IMR-90 (cell line): ENCODE measurements around the gene CAPS2. TPM values are rescaled to one million over a fixed set of nuclear protein-coding genes. Genes with fewer than 3 reads are reported as not detected.

Experiments used
- ATAC-seq: fragments of 200-7000 bp; cut with Tn5 transposase; 2 replicates; pipeline ENCODE4 v1.9.1; 2020; ENCODE audit warnings: low read depth, mild to moderate bottlenecking, moderate library complexity
- BruUV-seq: library from RNA; stranded (reverse); fragments of 400-500 nt; replicated peaks from 2 replicates; lab custom pipeline; 2021; lab: Mats Ljungman, UMichigan
- CTCF ChIA-PET: fragments of 300-600 bp; formaldehyde crosslinking; extraction: SDS; loops from one replicate; lab custom pipeline; 2021; ENCODE audit warnings: antibody characterized with exemption; lab: Yijun Ruan, JAX
- POLR2A ChIA-PET: fragments of 300-600 bp; sonication (Branson Sonifier 250); formaldehyde crosslinking; loops from one replicate; lab custom pipeline; 2022; ENCODE audit warnings: antibody characterized with exemption; ENCODE audit not compliant: unreplicated experiment; lab: Charles Lee
- DNase-seq: peaks from one replicate; pipeline ENCODE4 v3.0.0; 2013
- H2AFZ ChIP-seq: replicated peaks from 2 replicates; pipeline ENCODE3; 2013; ENCODE audit warnings: low read length, mild to moderate bottlenecking; ENCODE audit not compliant: poor library complexity
- H2AK5ac ChIP-seq: 2 replicates; pipeline ENCODE4 v1.6.1; 2013; ENCODE audit warnings: low read depth, low read length, inconsistent platforms
- H2AK9ac ChIP-seq: replicated peaks from 2 replicates; pipeline ENCODE3; 2013; ENCODE audit warnings: mild to moderate bottlenecking, low read depth, low read length, moderate library complexity; ENCODE audit not compliant: poor library complexity
- H2BK120ac ChIP-seq: 2 replicates; pipeline ENCODE4 v1.6.1; 2013; ENCODE audit warnings: low read depth, low read length, inconsistent platforms
- H2BK15ac ChIP-seq: 3 replicates; pipeline ENCODE4 v1.6.1; 2013; ENCODE audit warnings: low read depth, low read length, inconsistent platforms
- H2BK20ac ChIP-seq: 2 replicates; pipeline ENCODE4 v1.6.1; 2013; ENCODE audit warnings: low read depth, mild to moderate bottlenecking, inconsistent platforms, low read length, moderate library complexity
- H2BK5ac ChIP-seq: 2 replicates; pipeline ENCODE4 v1.6.1; 2013; ENCODE audit warnings: mild to moderate bottlenecking, low read depth, low read length, inconsistent platforms; ENCODE audit not compliant: poor library complexity, severe bottlenecking
- H3K14ac ChIP-seq: replicated peaks from 2 replicates; pipeline ENCODE4 v1.6.1; 2013; ENCODE audit warnings: low read depth, low read length, inconsistent platforms
- H3K18ac ChIP-seq: 2 replicates; pipeline ENCODE4 v1.6.1; 2013; ENCODE audit warnings: low read depth, low read length, control low read depth
- H3K23ac ChIP-seq: 2 replicates; pipeline ENCODE4 v1.6.1; 2013; ENCODE audit warnings: low read depth, low read length, inconsistent platforms
- H3K27ac ChIP-seq: 2 replicates; pipeline ENCODE4 v1.5.1; 2013; ENCODE audit warnings: mild to moderate bottlenecking, control low read depth, low read length; ENCODE audit not compliant: insufficient read depth
- H3K27me3 ChIP-seq: 2 replicates; pipeline ENCODE4 v1.6.1; 2013; ENCODE audit warnings: low read length; ENCODE audit not compliant: control insufficient read depth, insufficient read depth
- H3K36me3 ChIP-seq: 2 replicates; pipeline ENCODE4 v1.6.1; 2013; ENCODE audit warnings: low read length, mixed read lengths; ENCODE audit not compliant: control insufficient read depth, insufficient read depth
- H3K4ac ChIP-seq: 2 replicates; pipeline ENCODE4 v1.6.1; 2013; ENCODE audit warnings: low read depth, low read length, inconsistent platforms
- H3K4me1 ChIP-seq: 2 replicates; pipeline ENCODE4 v1.6.1; 2013; ENCODE audit warnings: low read length, mixed read lengths; ENCODE audit not compliant: control insufficient read depth, insufficient read depth
- H3K4me2 ChIP-seq: 2 replicates; pipeline ENCODE4 v1.6.1; 2013; ENCODE audit warnings: low read depth, mild to moderate bottlenecking, control low read depth, low read length, moderate library complexity
- H3K4me3 ChIP-seq: 2 replicates; pipeline ENCODE4 v1.5.1; 2013; ENCODE audit warnings: low read depth, mild to moderate bottlenecking, control low read depth, low read length, moderate library complexity; ENCODE audit not compliant: insufficient read depth
- H3K56ac ChIP-seq: 2 replicates; pipeline ENCODE4 v1.6.1; 2013; ENCODE audit warnings: low read length, inconsistent platforms; ENCODE audit not compliant: insufficient read depth; ENCODE audit errors: extremely low read depth
- H3K79me1 ChIP-seq, 2 experiments: 2 replicates each; pipeline ENCODE4 v1.6.1; 2013; ENCODE audit warnings: low read length in 2 of 2, inconsistent platforms in 1 of 2, low read depth in 1 of 2
- H3K9ac ChIP-seq: 2 replicates; pipeline ENCODE4 v1.6.1; 2013; ENCODE audit warnings: low read depth, low read length, control low read depth
- H3K9me1 ChIP-seq: 2 replicates; pipeline ENCODE4 v1.6.1; 2013; ENCODE audit warnings: low read length, inconsistent platforms; ENCODE audit not compliant: insufficient read depth
- H3K9me3 ChIP-seq: 2 replicates; pipeline ENCODE4 v1.6.1; 2013; ENCODE audit warnings: low read length; ENCODE audit not compliant: control insufficient read depth, insufficient read depth
- H4K20me1 ChIP-seq: 2 replicates; pipeline ENCODE4 v1.6.1; 2013; ENCODE audit warnings: low read length, inconsistent platforms; ENCODE audit not compliant: insufficient read depth
- H4K5ac ChIP-seq: 2 replicates; pipeline ENCODE4 v1.6.1; 2013; ENCODE audit warnings: mild to moderate bottlenecking, low read depth, low read length, control low read depth
- H4K8ac ChIP-seq, 2 experiments: 2 replicates each; pipeline ENCODE4 v1.6.1; 2013; ENCODE audit warnings: low read depth in 2 of 2, low read length in 2 of 2, control low read depth in 1 of 2, inconsistent platforms in 1 of 2
- H4K91ac ChIP-seq: 2 replicates; pipeline ENCODE4 v1.6.1; 2013; ENCODE audit warnings: low read depth, low read length, inconsistent platforms; ENCODE audit not compliant: insufficient read depth
- BHLHE40 ChIP-seq: fragments of 150-350 bp; IDR thresholded peaks from 2 replicates; pipeline ENCODE4 v1.6.1; 2016; ENCODE audit warnings: mild to moderate bottlenecking, low read depth, low read length
- CEBPB ChIP-seq: IDR thresholded peaks from 2 replicates; pipeline ENCODE4 v1.6.1; 2012; ENCODE audit warnings: low read depth, low read length, improper control_type of control experiment
- CHD1 ChIP-seq: IDR thresholded peaks from 2 replicates; pipeline ENCODE4 v1.6.1; 2012; ENCODE audit warnings: low read depth, low read length, improper control_type of control experiment
- CTCF ChIP-seq: conservative IDR thresholded peaks from 2 replicates; pipeline ENCODE4 v1.5.1; 2012; ENCODE audit warnings: mild to moderate bottlenecking, low read depth, low read length, improper control_type of control experiment
- ELK1 ChIP-seq: fragments of 150-350 bp; IDR thresholded peaks from 2 replicates; pipeline ENCODE4 v1.6.1; 2016; ENCODE audit warnings: low read depth, mild to moderate bottlenecking, low read length, moderate library complexity, borderline replicate concordance
- MAZ ChIP-seq: IDR thresholded peaks from 2 replicates; pipeline ENCODE4 v1.6.1; 2012; ENCODE audit warnings: low read depth, mild to moderate bottlenecking, low read length, improper control_type of control experiment, moderate library complexity, borderline replicate concordance
- MXI1 ChIP-seq: IDR thresholded peaks from 2 replicates; pipeline ENCODE4 v1.6.1; 2012; ENCODE audit warnings: low read depth, mild to moderate bottlenecking, low read length, moderate library complexity, borderline replicate concordance
- NFE2L2 ChIP-seq: fragments of 150-350 bp; IDR thresholded peaks from 2 replicates; pipeline ENCODE4 v1.6.1; 2016; ENCODE audit warnings: low read depth, mild to moderate bottlenecking, low read length
- RAD21 ChIP-seq: IDR thresholded peaks from 2 replicates; pipeline ENCODE4 v1.6.1; 2012; ENCODE audit warnings: low read length, improper control_type of control experiment
- RCOR1 ChIP-seq: IDR thresholded peaks from 2 replicates; pipeline ENCODE4 v1.6.1; 2012; ENCODE audit warnings: mild to moderate bottlenecking, low read length, improper control_type of control experiment; ENCODE audit not compliant: insufficient replicate concordance
- RFX5 ChIP-seq: IDR thresholded peaks from 2 replicates; pipeline ENCODE4 v1.8.0; 2012; ENCODE audit warnings: low read depth, mild to moderate bottlenecking, low read length, moderate library complexity
- USF2 ChIP-seq: fragments of 150-350 bp; IDR thresholded peaks from 2 replicates; pipeline ENCODE4 v1.6.1; 2017; ENCODE audit warnings: mild to moderate bottlenecking, antibody characterized with exemption, low read length, low read depth
- WGBS, 2 experiments: methylation state at CpG; one replicate each; pipeline versions ENCODE4 v1.1.5 to v1.1.7; 2013; ENCODE audit warnings: missing lambda C conversion rate in 2 of 2; ENCODE audit not compliant: insufficient read length in 1 of 2; ENCODE audit errors: extremely low coverage in 2 of 2; 5-methylcytosine and 5-hydroxymethylcytosine counted together
- dilution Hi-C: fragments of 300-500 bp; cut with HindIII; formaldehyde crosslinking; loops from one replicate; pipeline ENCODE4 v1.14.3; 2018; ENCODE audit warnings: low sequenced_read_pairs; ENCODE audit not compliant: unreplicated experiment
- in situ Hi-C: fragments of 300-500 bp; cut with MboI; formaldehyde crosslinking; loops from 3 replicates; pipeline ENCODE4 v1.14.3; 2019; ENCODE audit warnings: low sequenced_read_pairs, inconsistent platforms, mixed read lengths
- intact Hi-C: fragments of 100-400 bp; cut with micrococcal nuclease; formaldehyde crosslinking; loops from 2 replicates; pipeline ENCODE4 v1.10.0; 2022
- polyA plus RNA-seq, 3 experiments: library from polyadenylated mRNA; depleted of rRNA; stranded (reverse); fragments of >200 nt; gene quantifications; 2 replicates each; pipeline ENCODE4 v1.2.3, GENCODE V29; 2012; ENCODE audit warnings: low replicate concordance in 1 of 3
- total RNA-seq: library from RNA; depleted of rRNA; stranded (reverse); fragments of >200 nt; gene quantifications from 2 replicates; pipeline ENCODE4 v1.2.3, GENCODE V29; 2012

The CAPS2 gene
- total and polyA plus RNA-seq, 2 of the 4 experiments (the other 2 are of a cell fraction) = 1.2 to 2.7 TPM

- Histone ChIP-seq H2BK20ac (no peak overlapping the region), H2AK5ac (no peak overlapping the region), H2AFZ (peak overlapping the region; percentile 36), H4K5ac (no peak overlapping the region), H4K91ac (no peak overlapping the region), H3K4ac (no peak overlapping the region), H3K27me3 (no peaks in the 10 kb centered on the region), H3K9ac (no peak overlapping the region), H2BK120ac (no peak overlapping the region), H4K20me1 (no peaks in the 10 kb centered on the region), H3K9me1 (no peaks in the 10 kb centered on the region), H2BK5ac (no peak overlapping the region), H3K79me1 (no peaks in the 10 kb centered on the region), H3K4me2 (no peak overlapping the region), H3K56ac (no peak overlapping the region), H3K9me3 (no peaks in the 10 kb centered on the region), H3K14ac (no peak overlapping the region), H3K4me1 (no peaks in the 10 kb centered on the region), H3K27ac (no peak overlapping the region), H2AK9ac (no peak overlapping the region), H2BK15ac (no peak overlapping the region), H3K36me3 (no peaks in the 10 kb centered on the region), H3K18ac (no peak overlapping the region), H4K8ac (no peak overlapping the region), H3K4me3 (no peak overlapping the region), H3K23ac (no peak overlapping the region)
- in situ Hi-C loops = no loop called here
- WGBS, 2 experiments = 92% methylated on average over 34 of the region's 56 CpGs; no CpG with 5 or more reads in 1 of the 2 experiments
- ATAC-seq (no peak), DNase-seq (no peak)
- ChIA-PET CTCF (interaction anchor here (0.6 to 1.0 kb wide), 2 partner anchors 15 to 54 kb away, joined by 3 to 4 read pairs; no protein-coding TSS in a partner anchor), POLR2A (no interaction called here)
- no peak for TF ChIP-seq BHLHE40
- no peak for TF ChIP-seq RCOR1
- TF ChIP-seq MXI1 = no peak
- TF ChIP-seq USF2 = no peak
- no peak for TF ChIP-seq ELK1
- no peak for TF ChIP-seq CTCF
- no peak for TF ChIP-seq NFE2L2
- TF ChIP-seq MAZ = no peak
- no peak for TF ChIP-seq CEBPB
- no peak for TF ChIP-seq RAD21
- TF ChIP-seq RFX5 = no peak
- TF ChIP-seq CHD1 = no peak
- dilution Hi-C loops = no loop called here
- BruUV-seq = no TSS peak
- intact Hi-C loops = no loop called here
Observed at GRCh38 chr12:75305412-75306332, 24.5 kb downstream of the CAPS2 start.
